Measurements from ENCODE around the gene ANKFN1.

The ANKFN1 gene

DNA sequence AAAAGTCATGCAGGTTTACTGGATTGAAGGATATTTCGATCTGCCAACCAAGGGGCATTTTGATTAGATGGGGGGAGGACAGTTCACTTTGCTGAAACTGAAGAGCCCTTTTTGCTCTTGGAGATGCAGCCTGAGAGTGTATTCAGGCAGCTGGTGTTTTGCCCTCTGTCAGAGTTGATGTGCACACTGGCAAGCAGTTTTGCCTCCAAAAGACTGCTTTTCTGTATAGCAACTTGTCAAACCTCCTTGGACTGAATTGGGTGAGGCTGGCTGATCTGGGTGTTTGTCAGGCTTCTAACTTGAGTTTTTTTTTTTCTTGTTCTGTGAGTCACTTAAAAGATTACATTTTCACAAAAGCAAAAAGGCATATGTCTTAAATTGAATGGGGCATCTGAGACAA is 22.6 kb upstream of the ANKFN1 start:
- DNase-seq (ENCODE audit: low read depth) = no peak
- H3K4me3 ChIP-seq (ENCODE audit: low read length) = no peak overlapping the region
- no peak for TF ChIP-seq CTCF (conservative IDR thresholded peaks at IDR 0.05; ENCODE audit: low read depth, low read length)

- H3K4me3 ChIP-seq (ENCODE audit: low read length) = no peak overlapping the region
- TF ChIP-seq CTCF (conservative IDR thresholded peaks at IDR 0.05; ENCODE audit: low read depth, low read length) = no peak
- DNase-seq (ENCODE audit: low read depth) = no peak
Measured at GRCh38 chr17:56131431-56131830, 21.8 kb upstream of the ANKFN1 start.

DNA sequence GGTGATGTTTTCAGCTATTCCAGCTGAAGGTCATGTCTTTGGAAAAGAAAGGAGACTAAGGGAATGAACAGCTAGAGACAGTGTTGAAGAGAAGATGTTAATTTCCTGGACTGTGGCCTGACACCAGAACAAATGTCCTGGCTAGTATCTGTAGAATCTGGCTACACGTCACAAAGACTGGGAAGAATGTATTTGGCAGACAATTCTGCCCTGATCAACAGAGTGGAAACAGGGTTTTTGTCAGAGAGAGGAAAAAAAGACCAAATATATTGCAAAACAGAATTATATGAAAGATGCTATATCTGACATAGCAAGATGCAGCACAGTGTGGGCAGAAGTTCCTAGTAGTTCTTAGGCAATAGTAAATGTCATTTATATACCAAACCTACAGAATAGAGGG is 17.0 kb upstream of the ANKFN1 start:
- no peak for DNase-seq (ENCODE audit: low read depth)
- no peak for TF ChIP-seq CTCF (conservative IDR thresholded peaks at IDR 0.05; ENCODE audit: low read depth, low read length)

DNA sequence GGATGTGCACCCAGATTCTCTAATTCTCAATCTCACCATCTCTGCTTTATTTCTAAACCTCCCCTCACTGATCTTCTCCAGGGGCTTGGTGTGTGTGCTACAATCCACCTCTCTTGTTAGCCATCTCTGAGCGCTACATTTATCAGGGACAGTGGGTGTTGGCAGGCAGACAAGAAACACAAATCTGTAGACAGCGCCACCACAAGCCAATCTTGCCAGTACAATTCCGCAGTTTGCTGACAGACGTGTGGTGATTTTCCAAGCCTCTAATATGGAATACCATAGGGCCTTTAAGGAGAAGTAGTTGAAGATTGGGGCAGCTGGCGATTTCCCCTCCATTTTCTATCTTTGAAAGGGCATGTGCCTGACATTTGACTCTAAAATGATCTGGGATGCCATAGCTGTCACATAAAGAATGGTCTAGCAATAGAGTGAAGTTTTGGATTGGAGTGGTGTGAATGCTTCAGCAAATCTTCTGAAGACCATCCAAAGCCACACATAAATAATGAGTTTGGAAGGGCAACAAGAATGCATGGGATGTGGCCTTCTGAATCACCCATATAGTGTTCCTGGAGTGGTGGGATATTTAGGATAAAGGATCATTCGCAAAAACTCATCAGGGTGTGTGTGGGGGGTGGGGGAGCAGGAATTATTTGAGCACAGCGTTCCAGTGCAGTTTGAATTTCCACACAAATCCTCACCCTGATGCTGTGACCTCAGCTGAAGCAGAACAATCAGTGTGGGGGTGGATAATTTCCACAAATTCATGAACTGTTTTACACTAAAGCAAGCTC is 12.0 kb upstream of the ANKFN1 start:
- no peak overlapping the region for H3K4me3 ChIP-seq (ENCODE audit: low read length)
- no peak for DNase-seq (ENCODE audit: low read depth)
- no peak for TF ChIP-seq CTCF (conservative IDR thresholded peaks at IDR 0.05; ENCODE audit: low read depth, low read length)

More for the DNA sequence above, 17.0 kb upstream of the ANKFN1 start:
- no peak overlapping the region for H3K4me3 ChIP-seq (ENCODE audit: low read length)

DNA sequence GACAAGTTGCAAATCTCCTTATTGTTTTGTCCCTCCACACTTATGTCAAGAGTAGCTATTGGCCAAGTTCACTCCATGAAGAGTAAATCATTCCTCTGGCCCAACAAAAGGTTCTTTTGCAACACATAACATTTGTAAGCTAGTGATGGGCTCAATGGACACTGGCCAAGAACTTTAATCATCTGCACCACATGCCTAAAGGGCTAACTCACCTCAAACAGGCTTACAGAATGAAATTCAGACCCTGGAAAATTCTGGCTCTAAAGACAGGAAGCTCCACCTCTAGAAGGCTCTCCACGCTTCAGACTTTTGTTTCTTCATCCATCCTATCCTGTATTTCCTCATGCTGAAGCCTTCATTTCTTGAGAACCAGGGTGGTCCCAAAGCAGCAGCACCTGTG is 10.9 kb upstream of the ANKFN1 start:
- no peak overlapping the region for H3K4me3 ChIP-seq (ENCODE audit: low read length)
- DNase-seq (ENCODE audit: low read depth) = no peak
- TF ChIP-seq CTCF (conservative IDR thresholded peaks at IDR 0.05; ENCODE audit: low read depth, low read length) = no peak

GRCh38 chr17:56142781-56143180 is 10.5 kb upstream of the ANKFN1 start:
- no peak for DNase-seq (ENCODE audit: low read depth)
- H3K4me3 ChIP-seq (ENCODE audit: low read length) = no peak overlapping the region
- no peak for TF ChIP-seq CTCF (conservative IDR thresholded peaks at IDR 0.05; ENCODE audit: low read depth, low read length)

- DNase-seq (ENCODE audit: low read depth) = no peak
- no peak for TF ChIP-seq CTCF (conservative IDR thresholded peaks at IDR 0.05; ENCODE audit: low read depth, low read length)
- no peak overlapping the region for H3K4me3 ChIP-seq (ENCODE audit: low read length)
Measured at GRCh38 chr17:56144223-56144622, 9.1 kb upstream of the ANKFN1 start.

Data from retinal pigment epithelial cell (primary cell).